ENCODE measurements around the gene CLRN2.

Gene CLRN2

GRCh38 chr4:17515445-17516407, 761 bp downstream of the CLRN2 start:
- no peak overlapping the region for H3K27ac ChIP-seq

GRCh38 chr4:17516980-17517379, 2.0 kb downstream of the CLRN2 start:
- H3K27ac ChIP-seq, result no peak overlapping the region
- no peak for TF ChIP-seq CTCF (IDR thresholded peaks at IDR 0.05)
- TF ChIP-seq ZFX (IDR thresholded peaks at IDR 0.05; ENCODE audit: borderline replicate concordance), result no peak

More at GRCh38 chr4:17515445-17516407, 761 bp downstream of the CLRN2 start:
- TF ChIP-seq CTCF (IDR thresholded peaks at IDR 0.05), result no peak
- TF ChIP-seq ZFX (IDR thresholded peaks at IDR 0.05; ENCODE audit: borderline replicate concordance), result no peak

GRCh38 chr4:17517664-17518063, 2.7 kb downstream of the CLRN2 start:
- no peak for TF ChIP-seq CTCF (IDR thresholded peaks at IDR 0.05)
- TF ChIP-seq ZFX (IDR thresholded peaks at IDR 0.05; ENCODE audit: borderline replicate concordance), result no peak
- no peak overlapping the region for H3K27ac ChIP-seq

- TF ChIP-seq CTCF (IDR thresholded peaks at IDR 0.05), result no peak
- no peak for TF ChIP-seq ZFX (IDR thresholded peaks at IDR 0.05; ENCODE audit: borderline replicate concordance)
These were observed 6.6 kb downstream of the CLRN2 start for GRCh38 chr4:17521595-17521994.

GRCh38 chr4:17523662-17524061, 8.7 kb downstream of the CLRN2 start:
- no peak overlapping the region for H3K27ac ChIP-seq
- no peak for TF ChIP-seq CTCF (IDR thresholded peaks at IDR 0.05)
- no peak for TF ChIP-seq ZFX (IDR thresholded peaks at IDR 0.05; ENCODE audit: borderline replicate concordance)

More at GRCh38 chr4:17521595-17521994, 6.6 kb downstream of the CLRN2 start:
- H3K27ac ChIP-seq, result no peak overlapping the region

GRCh38 chr4:17526695-17527477, 11.9 kb downstream of the CLRN2 start:
- TF ChIP-seq ZFX (IDR thresholded peaks at IDR 0.05; ENCODE audit: borderline replicate concordance) (no peak), CTCF (IDR thresholded peaks at IDR 0.05) (no peak)
- H3K27ac ChIP-seq, result no peak overlapping the region
